NCI-H1417 treated with DMSO at 0.1 percent for 48 hours (cell line): Measurements from ENCODE around the gene TPD52L1.
"Not testable (repeated sequence)": the region's sequence is repeated elsewhere in the genome, so short reads cannot be mapped to it uniquely, and the experiment has no call there.

Experiments
- DNase-seq: peaks from one replicate; lab custom pipeline; 2025; lab: John Stamatoyannopoulos, UW

TPD52L1 gene, protein sequence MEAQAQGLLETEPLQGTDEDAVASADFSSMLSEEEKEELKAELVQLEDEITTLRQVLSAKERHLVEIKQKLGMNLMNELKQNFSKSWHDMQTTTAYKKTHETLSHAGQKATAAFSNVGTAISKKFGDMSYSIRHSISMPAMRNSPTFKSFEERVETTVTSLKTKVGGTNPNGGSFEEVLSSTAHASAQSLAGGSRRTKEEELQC

DNA sequence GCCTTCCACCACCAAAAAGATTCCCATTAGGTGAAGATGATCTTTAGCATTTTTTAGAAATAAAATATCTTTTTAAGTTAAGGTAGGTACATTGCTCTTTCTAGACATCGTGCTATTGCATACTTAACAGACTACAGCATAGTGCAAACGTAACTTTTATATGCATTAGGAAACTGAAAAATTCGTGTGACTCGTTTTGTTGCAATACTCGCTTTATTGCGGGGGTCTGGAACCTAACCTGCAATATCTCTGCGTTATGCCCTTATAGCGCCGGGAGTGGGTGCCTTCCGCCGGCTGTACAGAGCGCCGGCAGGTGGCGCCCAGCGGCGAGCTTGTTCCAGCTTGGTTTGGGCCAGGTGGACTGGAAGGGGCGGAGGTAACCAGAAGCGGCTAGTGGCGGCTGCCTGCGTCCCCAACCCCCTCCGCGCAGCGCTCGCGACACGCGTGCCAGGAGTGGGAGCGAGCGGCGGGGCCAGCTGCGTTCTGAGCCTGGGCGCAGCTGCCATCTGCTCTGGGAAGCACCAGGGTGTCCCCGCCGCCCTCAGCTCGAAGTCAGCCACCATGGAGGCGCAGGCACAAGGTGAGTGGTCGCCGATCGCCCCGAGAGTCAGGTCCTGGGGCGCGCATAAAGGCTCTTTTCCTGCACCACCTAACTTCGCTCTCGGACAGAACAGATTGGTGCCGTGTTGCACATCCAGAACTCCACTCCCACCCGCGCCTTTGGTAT, at the start of gene TPD52L1:
TPD52L1 (plus strand) TSS at position 383 of the 727 bp plus-strand sequence; CDS start at position 562, 179 bp downstream.
- DNase-seq, result no peak

GRCh38 chr6:125104425-125104824, 49.1 kb upstream of the TPD52L1 start:
- DNase-seq, result no peak

- no peak for DNase-seq
These were observed 46.5 kb upstream of the TPD52L1 start for GRCh38 chr6:125107048-125107447.

- DNase-seq, result no peak
These were observed 45.7 kb upstream of the TPD52L1 start for GRCh38 chr6:125107896-125108295.

GRCh38 chr6:125110056-125110455, 43.5 kb upstream of the TPD52L1 start:
- no peak for DNase-seq

GRCh38 chr6:125111219-125111983, 42.2 kb upstream of the TPD52L1 start:
- DNase-seq, result no peak

GRCh38 chr6:125112934-125113333, 40.6 kb upstream of the TPD52L1 start:
- DNase-seq, result no peak

- DNase-seq, result no peak
These were observed 39.2 kb upstream of the TPD52L1 start for GRCh38 chr6:125114248-125114858.

DNA sequence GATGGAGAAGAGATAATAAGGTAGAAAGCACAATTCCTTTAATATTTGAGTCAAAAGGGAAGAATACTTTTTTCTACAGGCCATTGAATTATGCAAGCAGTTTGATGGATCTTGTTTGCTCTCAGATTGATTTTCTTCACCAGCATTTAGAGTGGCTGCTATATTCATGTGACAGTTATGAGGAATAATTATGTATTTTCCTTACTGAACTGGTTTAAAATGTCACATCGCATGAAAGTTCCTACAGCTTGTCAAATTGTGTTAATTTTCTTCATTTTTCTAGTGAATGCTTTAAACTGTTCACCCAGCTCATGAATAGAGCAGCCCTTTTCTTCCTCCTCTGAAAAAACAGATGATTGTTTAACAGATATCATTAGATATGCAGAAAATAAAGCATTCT, 37.4 kb upstream of the TPD52L1 start:
- DNase-seq, result no peak

DNA sequence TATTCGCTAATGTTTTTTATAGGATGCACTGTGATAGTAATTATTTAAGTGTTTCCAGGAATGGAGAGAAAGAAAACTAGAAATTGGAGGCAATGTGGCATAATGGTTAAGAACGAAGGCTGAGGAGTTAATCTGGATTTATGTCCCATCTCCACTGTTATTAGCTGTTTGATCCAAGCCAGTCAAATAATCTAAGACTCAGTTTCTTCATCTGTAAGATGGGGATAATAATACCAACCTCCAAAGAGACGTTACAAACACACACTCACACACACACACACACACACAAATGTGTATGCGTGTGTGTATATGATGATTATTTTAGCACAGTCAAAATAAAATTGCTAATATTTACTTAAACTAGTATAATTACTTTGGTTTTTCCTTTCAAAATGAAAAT, 36.9 kb upstream of the TPD52L1 start:
- DNase-seq, result no peak

DNA sequence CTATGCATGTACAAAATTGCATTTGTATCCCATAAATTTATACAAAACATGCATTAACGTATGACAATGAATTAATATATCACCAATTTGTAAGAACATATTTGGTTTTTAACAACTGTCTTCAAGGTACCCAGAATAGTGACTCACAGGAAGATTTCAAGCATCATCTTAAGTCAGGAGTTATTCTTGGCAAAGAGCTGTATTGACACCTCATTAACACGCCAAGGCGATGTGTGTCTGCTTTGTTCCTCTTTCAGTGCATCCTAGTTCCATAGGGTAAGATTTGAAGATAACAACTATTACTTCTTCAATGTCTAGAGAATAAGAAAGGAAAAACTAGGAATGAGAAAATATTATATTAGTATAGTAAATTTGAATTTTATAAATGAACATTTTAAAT, 35.8 kb upstream of the TPD52L1 start:
- no peak for DNase-seq

- DNase-seq, result no peak
These were observed 33.5 kb upstream of the TPD52L1 start for GRCh38 chr6:125120054-125120590.

- no peak for DNase-seq
These were observed 31.7 kb upstream of the TPD52L1 start for GRCh38 chr6:125121894-125122293.

DNA sequence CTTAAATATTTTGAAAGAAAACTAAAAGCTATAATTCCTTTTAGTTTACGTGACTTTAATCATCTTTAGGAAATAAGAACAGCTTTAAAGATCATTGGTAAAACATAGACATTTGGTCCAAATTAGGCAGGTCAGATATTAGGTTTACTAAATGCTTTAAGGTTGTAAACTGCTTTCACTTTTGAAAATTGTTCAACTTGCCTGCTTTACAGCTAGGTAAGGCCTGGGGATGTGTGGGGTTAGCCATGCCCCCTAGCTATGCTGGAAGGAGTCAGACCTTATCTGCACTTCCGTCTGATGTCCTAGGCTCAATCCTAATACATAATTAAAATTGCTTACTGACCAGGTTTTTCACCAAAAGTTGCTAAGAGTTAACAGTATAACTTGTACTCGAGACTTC, 30.5 kb upstream of the TPD52L1 start:
- DNase-seq, result no peak

DNA sequence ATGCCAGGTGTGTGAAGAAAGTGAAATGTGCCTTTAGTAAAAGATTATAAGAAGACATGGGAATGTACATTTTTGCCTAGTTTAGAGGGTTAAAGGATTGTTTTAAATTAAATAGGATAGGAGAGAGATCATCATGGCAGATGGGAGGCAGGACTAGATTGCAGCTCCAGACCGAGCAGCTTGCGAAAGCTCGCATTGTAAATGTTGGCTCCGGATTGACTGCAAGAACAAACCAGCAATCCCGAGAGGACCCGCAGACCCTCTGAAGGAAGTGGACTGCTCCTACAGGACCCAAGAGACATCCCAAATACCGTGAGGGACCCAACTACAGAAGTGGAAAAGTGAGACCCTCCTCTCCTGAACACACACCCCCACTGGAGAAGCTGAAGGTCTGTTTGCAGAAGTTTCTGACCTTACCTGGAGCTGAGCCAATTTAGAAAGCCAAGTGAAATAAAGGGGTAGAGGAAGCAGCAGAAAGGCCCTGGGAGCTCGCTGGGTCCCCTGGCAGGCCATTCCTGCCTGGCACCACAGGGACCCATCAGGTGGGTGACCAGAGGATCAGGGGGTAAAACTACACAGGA, 30.0 kb upstream of the TPD52L1 start:
- no peak for DNase-seq

DNA sequence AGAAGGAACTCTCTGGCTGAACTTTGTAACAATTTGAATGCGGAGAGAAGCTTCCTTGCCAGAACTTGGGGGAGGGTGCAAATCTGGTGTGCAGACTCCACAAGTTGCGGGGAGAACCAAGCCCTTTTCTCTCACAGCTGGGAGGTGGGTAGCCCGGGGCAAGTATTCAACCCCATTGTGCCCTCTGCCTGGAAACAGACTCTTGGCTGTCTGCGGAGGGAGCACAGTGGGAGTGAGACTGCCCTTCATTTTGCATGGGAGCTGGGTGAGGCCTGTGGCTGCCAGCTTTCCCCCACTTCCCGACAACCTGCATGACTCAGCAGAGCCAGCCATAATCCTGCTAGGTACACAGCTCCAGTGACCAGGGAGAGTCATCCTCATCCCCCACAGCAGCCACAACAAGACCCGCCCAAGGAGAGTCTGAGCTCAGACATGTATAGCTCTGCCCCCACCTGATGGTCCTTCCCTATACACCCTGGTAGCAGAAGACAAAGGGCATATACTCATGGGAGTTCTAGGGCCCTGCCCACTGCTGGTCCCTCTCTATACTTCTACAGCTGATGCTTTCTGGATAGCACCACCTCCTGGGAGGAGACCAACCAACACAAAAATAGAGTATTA, 29.4 kb upstream of the TPD52L1 start:
- no peak for DNase-seq

GRCh38 chr6:125125856-125126255, 27.7 kb upstream of the TPD52L1 start:
- not testable (repeated sequence) for DNase-seq

DNA sequence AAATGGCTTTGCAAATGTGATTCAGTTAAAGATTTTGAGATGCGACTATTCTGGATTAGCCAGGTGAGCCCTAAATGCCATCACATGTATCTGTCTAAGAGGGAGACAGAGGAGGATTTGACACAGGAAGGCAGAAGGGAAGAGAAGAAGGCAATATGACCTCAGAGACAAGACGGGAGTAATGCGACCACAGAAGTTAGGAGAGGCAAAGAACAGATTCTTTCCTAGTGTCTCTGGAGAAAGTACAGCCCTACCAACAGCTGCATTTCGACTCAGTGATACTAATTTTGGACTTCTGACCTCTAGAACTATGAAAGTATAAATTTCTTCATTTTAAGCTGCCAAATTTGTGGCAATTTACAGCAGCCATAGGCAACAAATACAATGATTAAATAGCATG, 24.2 kb upstream of the TPD52L1 start:
- no peak for DNase-seq

DNA sequence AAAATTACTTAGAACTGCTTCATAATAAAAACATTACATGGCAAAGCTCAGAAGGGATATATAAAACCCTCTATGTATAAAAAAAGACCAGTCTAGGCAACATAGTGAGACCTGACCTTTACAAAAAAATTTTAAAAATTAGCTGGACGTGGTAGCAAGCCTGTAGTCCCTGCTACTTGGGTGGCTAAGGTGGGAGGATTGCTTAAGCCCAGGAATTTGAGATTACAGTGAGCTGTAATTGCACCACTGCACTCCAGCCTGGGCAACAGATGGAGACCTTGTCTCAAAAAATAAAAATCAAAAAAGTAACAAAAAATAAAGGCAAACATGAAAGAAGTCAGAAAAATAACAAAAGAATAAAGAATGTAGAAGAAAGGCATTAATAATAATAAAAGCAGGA, 21.5 kb upstream of the TPD52L1 start:
- DNase-seq, result no peak

DNA sequence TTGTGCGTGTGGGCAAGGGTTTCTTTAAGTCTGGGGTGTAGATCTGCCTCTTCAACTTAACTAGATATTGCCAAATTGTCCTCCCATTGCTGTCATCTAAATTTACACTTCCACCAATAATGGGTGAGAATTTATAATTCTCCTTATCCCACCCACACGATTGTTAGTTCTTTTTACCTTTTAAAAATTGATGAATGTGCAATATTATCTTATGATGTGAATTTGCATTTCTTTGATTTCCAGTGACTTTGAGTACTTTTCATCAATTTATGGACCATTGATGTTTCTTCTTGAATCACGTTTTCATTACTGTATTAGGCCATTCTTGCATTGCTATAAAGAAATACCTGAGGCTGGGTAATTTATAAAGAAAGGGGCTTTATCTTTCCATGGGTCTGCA, 17.2 kb upstream of the TPD52L1 start:
- no peak for DNase-seq

DNA sequence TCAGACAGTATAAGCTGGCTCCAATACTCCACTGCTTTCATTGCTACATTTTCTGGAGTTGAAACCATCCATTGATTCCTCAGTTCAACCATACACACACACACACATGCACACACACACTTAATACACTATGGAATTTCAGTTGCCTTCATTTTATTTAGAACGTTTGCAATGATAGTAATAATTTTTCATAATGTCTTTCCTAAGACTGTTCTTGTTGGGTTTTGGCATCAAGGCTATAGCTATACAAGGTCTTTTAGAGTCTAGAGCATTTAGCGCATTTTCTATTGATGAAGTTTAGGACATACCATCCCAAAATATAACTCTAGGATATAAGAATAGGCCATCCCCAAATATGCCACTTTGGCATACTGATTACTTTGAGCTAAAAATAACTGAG, 15.5 kb upstream of the TPD52L1 start:
- DNase-seq, result no peak

DNA sequence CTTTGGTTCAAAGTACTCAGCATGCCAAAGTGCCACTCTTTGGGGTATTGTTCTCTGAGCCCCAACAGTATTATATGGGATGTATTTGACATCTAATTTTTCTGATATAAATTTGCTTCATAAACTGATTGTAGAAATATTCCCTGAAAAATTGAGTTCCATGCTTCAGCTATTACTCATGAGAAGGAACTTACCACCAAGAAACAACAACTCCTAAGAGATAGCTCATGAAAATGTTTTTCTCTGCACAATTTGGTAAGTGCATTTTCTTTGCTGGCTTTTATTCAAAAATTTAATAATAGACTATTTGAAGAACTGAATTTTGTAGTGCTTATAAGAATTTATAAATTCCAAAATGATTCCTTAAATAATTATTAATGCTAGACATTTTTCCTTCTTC, 12.8 kb upstream of the TPD52L1 start:
- no peak for DNase-seq
